Adrenal gland (tissue), 12 donors: ENCODE data around the gene ABTB2. TPM values are rescaled to one million over a fixed set of nuclear protein-coding genes. Genes with fewer than 3 reads are reported as not detected.

Experiments
- DNase-seq, 7 donors: peaks; one replicate each; pipeline ENCODE4 v3.0.0-alpha.2; 2019 to 2020
- H3K27ac ChIP-seq, 5 donors: fragments of 200-600 bp; sonication (generic) in 4 of 5; 1 replicate in 3 of 5; 2 replicates in 2 of 5; pipeline versions ENCODE4 v1.5.1 to v1.8.0; 2016 to 2020; ENCODE audit warnings: mild to moderate bottlenecking in 1 of 5
- H3K27me3 ChIP-seq: fragments of 200-600 bp; 2 replicates; pipeline ENCODE4 v1.8.0; 2021
- H3K36me3 ChIP-seq, 2 donors: fragments of 200-600 bp; replicated peaks in 1 of 2; 1 replicate in 1 of 2; 2 replicates in 1 of 2; pipeline versions ENCODE4 v1.5.1 to v1.8.0; 2018 to 2022
- H3K4me1 ChIP-seq, 2 donors: fragments of 200-600 bp; replicated peaks in 1 of 2; 1 replicate in 1 of 2; 2 replicates in 1 of 2; pipeline versions ENCODE4 v1.5.1 to v1.8.0; 2018 to 2021
- H3K4me3 ChIP-seq, 4 donors: fragments of 200-600 bp; sonication (generic) in 3 of 4; one replicate each; pipeline ENCODE4 v1.5.1; 2016 to 2018
- H3K9me3 ChIP-seq, 3 donors: fragments of 200-600 bp; sonication (generic) in 1 of 3; replicated peaks in 1 of 3; 1 replicate in 2 of 3; 2 replicates in 1 of 3; pipeline versions ENCODE4 v1.5.1 to v1.8.0; 2016 to 2021
- POLR2A ChIP-seq, 2 donors: fragments of 450-650 bp; IDR thresholded peaks; one replicate each; pipeline ENCODE4 v1.6.1; 2017; ENCODE audit warnings: antibody characterized with exemption in 2 of 2, mild to moderate bottlenecking in 2 of 2, moderate library complexity in 1 of 2
- WGBS, 4 donors: extraction: QIAGEN DNeasy Blood & Tissue Kit in 2 of 4; methylation state at CpG; one replicate each; pipeline versions ENCODE4 v1.1.5 to v1.1.7; 2013 to 2017; 5-methylcytosine and 5-hydroxymethylcytosine counted together
- intact Hi-C, 2 donors: fragments of 100-400 bp; cut with DNase I; formaldehyde crosslinking; loops; one replicate each; pipeline versions ENCODE4 v1.14.1 to v1.15.0; 2022 to 2023
- polyA plus RNA-seq, 3 donors: library from polyadenylated mRNA; stranded (reverse); fragments of 200-250 nt in 2 of 3; fragments of 350-450 nt in 1 of 3; fragmentation: Illumina TruSeq in 1 of 3; extraction: RNeasy Lipid Tissue Mini Kit (QIAGEN cat#74804) in 1 of 3; gene quantifications; one replicate each; pipeline ENCODE4 v1.2.3, GENCODE V29; 2013 to 2014
- total RNA-seq, 9 donors: library from RNA; depleted of rRNA in 4 of 9; stranded (reverse); fragments of >200 nt in 4 of 9; fragments of 120-200 nt in 1 of 9; fragmentation: NEBNext Ultra II Directional in 1 of 9; extraction: Animal tissue kit (Norgen Biotek cat#: 25700) in 1 of 9; gene quantifications; one replicate each; pipeline versions ENCODE4 v1.1.0 to v1.2.4, GENCODE V29; 2013 to 2023
- TF ChIP-seq, protein P1 (sequence below), 6 experiments: fragments of 450-650 bp in 4 of 6; fragments of 200-600 bp in 2 of 6; sonication (generic) in 1 of 6; IDR thresholded peaks; 1 replicate in 5 of 6; 2 replicates in 1 of 6; pipeline versions ENCODE4 v1.5.1 to v1.8.0; 2016 to 2021; ENCODE audit warnings: antibody characterized with exemption in 6 of 6, mild to moderate bottlenecking in 2 of 6, moderate library complexity in 1 of 6
- donor health status: healthy with polysubstance abuse.
- donor health status: Bipolar disorder and iron deficiency.
- donor health status: DM: yes; HTN: yes; CAD: no.
- donor health status: DM: no; HTN: no; CAD: no.
- donor health status: DM: no; HTN: no; CAD: no.
- donor health status: DM: yes; HTN: yes; CAD: no.

The ABTB2 gene
- total and polyA plus RNA-seq, 12 donors, result 1.9 to 32.3 (median 6.1) TPM

DNA sequence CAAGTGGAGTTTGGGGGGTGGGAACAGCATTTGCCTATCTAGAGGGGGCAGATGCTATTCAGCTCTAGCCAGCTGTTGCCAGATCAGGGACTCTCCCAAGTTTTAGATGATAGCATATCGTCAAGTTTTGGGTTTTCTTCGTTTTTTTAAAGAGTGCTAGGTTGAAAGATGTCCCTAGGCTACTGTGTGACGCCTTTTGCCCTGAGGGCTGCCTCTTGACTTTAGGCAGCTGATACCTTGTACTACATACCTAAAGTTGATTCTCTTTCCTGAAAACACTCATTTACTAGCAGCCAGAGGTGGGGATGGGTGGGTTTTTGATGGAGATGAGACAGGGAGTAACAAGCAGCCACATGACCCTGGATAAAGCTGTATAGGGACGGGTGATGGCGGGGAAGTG is 87.1 kb downstream of the ABTB2 start:
- no peaks in the 10 kb centered on the region for H3K27me3 ChIP-seq
- TF ChIP-seq, protein P1, sequence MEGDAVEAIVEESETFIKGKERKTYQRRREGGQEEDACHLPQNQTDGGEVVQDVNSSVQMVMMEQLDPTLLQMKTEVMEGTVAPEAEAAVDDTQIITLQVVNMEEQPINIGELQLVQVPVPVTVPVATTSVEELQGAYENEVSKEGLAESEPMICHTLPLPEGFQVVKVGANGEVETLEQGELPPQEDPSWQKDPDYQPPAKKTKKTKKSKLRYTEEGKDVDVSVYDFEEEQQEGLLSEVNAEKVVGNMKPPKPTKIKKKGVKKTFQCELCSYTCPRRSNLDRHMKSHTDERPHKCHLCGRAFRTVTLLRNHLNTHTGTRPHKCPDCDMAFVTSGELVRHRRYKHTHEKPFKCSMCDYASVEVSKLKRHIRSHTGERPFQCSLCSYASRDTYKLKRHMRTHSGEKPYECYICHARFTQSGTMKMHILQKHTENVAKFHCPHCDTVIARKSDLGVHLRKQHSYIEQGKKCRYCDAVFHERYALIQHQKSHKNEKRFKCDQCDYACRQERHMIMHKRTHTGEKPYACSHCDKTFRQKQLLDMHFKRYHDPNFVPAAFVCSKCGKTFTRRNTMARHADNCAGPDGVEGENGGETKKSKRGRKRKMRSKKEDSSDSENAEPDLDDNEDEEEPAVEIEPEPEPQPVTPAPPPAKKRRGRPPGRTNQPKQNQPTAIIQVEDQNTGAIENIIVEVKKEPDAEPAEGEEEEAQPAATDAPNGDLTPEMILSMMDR (IDR thresholded peaks at IDR 0.05), result no peak
- TF ChIP-seq POLR2A (IDR thresholded peaks at IDR 0.05), result no peak
- 87 to 92% (median 88%) methylated on average over 5 of the region's 5 CpGs for WGBS, 4 donors
- H3K27ac ChIP-seq, result no peak overlapping the region
- no peaks in the 10 kb centered on the region for H3K9me3 ChIP-seq
- H3K4me1 ChIP-seq, result no peaks in the 10 kb centered on the region
- no peak overlapping the region for H3K4me3 ChIP-seq
- H3K36me3 ChIP-seq, result no peaks in the 10 kb centered on the region
- no peak for DNase-seq
- intact Hi-C loops, result no loop called here

DNA sequence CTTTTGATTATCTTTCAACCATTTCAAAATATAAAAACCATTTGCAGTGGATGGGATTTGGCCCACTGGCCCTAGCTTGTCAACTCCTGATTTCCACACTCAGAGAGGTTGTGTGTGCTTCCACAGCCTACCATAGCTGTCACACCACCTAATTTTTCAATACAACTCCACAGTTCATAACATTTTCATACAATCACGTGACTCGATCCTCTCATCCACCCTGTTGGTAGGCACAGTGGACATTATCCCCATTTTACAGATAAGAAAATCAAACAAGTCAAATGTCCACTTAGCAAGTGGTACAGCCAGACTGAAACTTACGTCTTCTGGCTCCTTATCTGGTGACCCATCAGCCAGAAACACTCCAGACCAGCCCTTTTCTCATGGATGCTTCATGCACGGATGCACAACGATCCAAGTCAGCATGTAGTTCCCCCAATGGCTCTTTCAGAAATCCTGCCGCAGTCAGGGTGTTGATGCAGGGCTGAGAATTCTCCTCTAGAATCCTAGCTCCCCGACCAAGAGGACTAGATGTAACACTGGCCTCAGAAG is 88.0 kb downstream of the ABTB2 start:
- 93 to 95% (median 94%) methylated on average over 7 of the region's 7 CpGs for WGBS, 4 donors
- TF ChIP-seq, protein P1 (IDR thresholded peaks at IDR 0.05), result no peak
- TF ChIP-seq POLR2A (IDR thresholded peaks at IDR 0.05), result no peak

DNA sequence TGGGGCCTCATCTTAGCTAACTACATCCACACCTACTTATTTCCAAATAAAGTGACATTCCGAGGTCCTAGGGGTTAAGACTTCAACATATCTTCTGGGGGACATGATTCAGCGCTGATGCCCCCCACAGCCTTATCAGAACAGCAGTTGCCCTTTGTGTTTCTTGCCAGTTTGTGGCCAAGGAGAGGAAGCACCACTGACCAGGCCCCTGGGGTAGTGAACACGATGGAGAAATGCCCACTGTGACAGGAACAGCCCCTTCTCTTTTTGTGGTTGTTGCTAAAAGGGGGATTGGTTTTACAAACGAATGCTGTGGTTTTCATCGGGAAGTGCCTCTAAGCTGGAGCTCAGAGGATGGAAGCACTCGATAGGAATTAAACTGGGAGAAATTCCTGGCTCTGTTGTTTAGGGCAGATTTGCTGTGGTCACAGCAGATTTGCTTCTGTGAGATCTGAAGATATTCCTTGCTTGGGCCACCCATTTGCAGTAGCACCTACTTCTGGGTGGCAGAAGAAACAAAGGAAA is 88.8 kb downstream of the ABTB2 start:
- H3K4me1 ChIP-seq, result peaks cover 0 to 13% of the 10 kb centered on the region in 2 donors
- DNase-seq, result no peak
- intact Hi-C loops, result no loop called here
- no peaks in the 10 kb centered on the region for H3K36me3 ChIP-seq
- WGBS, 4 donors, result 68 to 82% (median 72%) methylated on average over 5 to 6 of the region's 6 CpGs
- H3K4me3 ChIP-seq, result no peak overlapping the region
- no peaks in the 10 kb centered on the region for H3K9me3 ChIP-seq
- H3K27me3 ChIP-seq, result no peaks in the 10 kb centered on the region
- TF ChIP-seq, protein P1 (IDR thresholded peaks at IDR 0.05), result no peak
- no peak for TF ChIP-seq POLR2A (IDR thresholded peaks at IDR 0.05)
- H3K27ac ChIP-seq, result no peak overlapping the region

More for the DNA sequence above, 88.0 kb downstream of the ABTB2 start:
- Histone ChIP-seq H3K4me1 (peaks cover 0 to 5% of the 10 kb centered on the region in 2 donors), H3K27me3 (no peaks in the 10 kb centered on the region), H3K9me3 (no peaks in the 10 kb centered on the region), H3K4me3 (no peak overlapping the region), H3K36me3 (no peaks in the 10 kb centered on the region), H3K27ac (no peak overlapping the region)
- intact Hi-C loops, result no loop called here
- DNase-seq, result no peak

DNA sequence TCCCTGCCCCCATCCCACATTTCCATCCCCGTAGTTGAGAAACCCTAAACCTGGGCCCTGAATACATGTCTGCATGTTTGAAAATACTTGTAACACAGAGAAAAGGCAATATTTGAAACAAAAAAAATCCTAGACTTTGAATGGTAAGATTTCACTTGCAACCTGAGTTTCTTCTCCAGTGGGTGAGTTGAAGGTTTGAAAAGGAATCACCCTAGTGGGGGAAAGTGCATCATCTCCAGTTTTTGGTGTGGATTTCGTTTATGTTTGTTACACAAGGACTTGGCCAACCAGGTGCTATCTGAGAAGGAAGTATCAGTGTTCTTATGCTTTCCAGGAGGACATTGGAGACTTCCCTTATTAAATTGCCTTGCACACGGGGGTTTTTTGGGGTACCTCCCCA is 90.4 kb downstream of the ABTB2 start:
- intact Hi-C loops, result no loop called here
- Histone ChIP-seq H3K27me3 (no peaks in the 10 kb centered on the region), H3K9me3 (no peaks in the 10 kb centered on the region), H3K27ac (peak overlapping the region in 1 of 5 donors; percentile 29), H3K36me3 (no peaks in the 10 kb centered on the region), H3K4me1 (peaks cover 0 to 22% of the 10 kb centered on the region in 2 donors), H3K4me3 (no peak overlapping the region)
- WGBS, 4 donors, result 64 to 74% (median 70%) methylated on average over 3 of the region's 3 CpGs
- DNase-seq, result no peak
- no peak for TF ChIP-seq POLR2A (IDR thresholded peaks at IDR 0.05)
- TF ChIP-seq, protein P1 (IDR thresholded peaks at IDR 0.05), result no peak
